HFF-Myc (cell line): ENCODE results near the gene UBAP2L.
"Not testable (repeated sequence)": the region's sequence is repeated elsewhere in the genome, so short reads cannot be mapped to it uniquely, and the experiment has no call there.

Experiments used
- DNase-seq: peaks from one replicate; pipeline ENCODE4 v3.0.0-alpha.2; 2011; ENCODE audit warnings: low read depth; ENCODE audit errors: extremely low read depth
- H3K4me3 ChIP-seq: replicated peaks from 2 replicates; pipeline ENCODE4 v1.5.1; 2011; ENCODE audit warnings: low read depth, mild to moderate bottlenecking, control low read depth, low read length
- CTCF ChIP-seq: IDR thresholded peaks from 2 replicates; pipeline ENCODE4 v1.5.1; 2012; ENCODE audit warnings: mild to moderate bottlenecking, low read depth, low read length, control low read depth; ENCODE audit errors: missing control alignments

Gene UBAP2L

GRCh38 chr1:154313066-154313356 lies 92.3 kb downstream of the UBAP2L start:
- no peak overlapping the region for H3K4me3 ChIP-seq
- TF ChIP-seq CTCF = no peak
- DNase-seq = no peak

GRCh38 chr1:154314226-154314625 lies 93.5 kb downstream of the UBAP2L start:
- not testable (repeated sequence) for DNase-seq, H3K4me3 ChIP-seq

GRCh38 chr1:154316704-154317103 lies 95.9 kb downstream of the UBAP2L start:
- no peak overlapping the region for H3K4me3 ChIP-seq

GRCh38 chr1:154318386-154318785 lies 97.6 kb downstream of the UBAP2L start:
- no peak overlapping the region for H3K4me3 ChIP-seq
- no peak for TF ChIP-seq CTCF
- no peak for DNase-seq

More at GRCh38 chr1:154316704-154317103, 95.9 kb downstream of the UBAP2L start:
- TF ChIP-seq CTCF = no peak
- no peak for DNase-seq
